ENCODE measurements around the gene GCC2. TPM values are rescaled to one million over a fixed set of nuclear protein-coding genes. Genes with fewer than 3 reads are reported as not detected.

The GCC2 gene
- total and polyA plus RNA-seq, 9 of the 15 experiments (the other 6 are each of a cell fraction or from before 2014, with no cell fraction given): 11.4 to 35.7 (median 19.9) TPM

GRCh38 chr2:108447947-108448677 is 894 bp upstream of the GCC2 start (continued):
- TF ChIP-seq CSDE1 (IDR thresholded peaks at IDR 0.05) (no peak), GATAD2A (IDR thresholded peaks at IDR 0.05) (no peak), TRIM25 (IDR thresholded peaks at IDR 0.05; ENCODE audit: borderline replicate concordance) (no peak), HMGXB4 (CRISPR knock-in tag; IDR thresholded peaks at IDR 0.05) (no peak), AFF1 (IDR thresholded peaks at IDR 0.05; ENCODE audit: low read depth in 1 of 2, partially characterized antibody in 2 of 2) (peak in 1 of 2 experiments; percentile 73), THRAP3 (IDR thresholded peaks at IDR 0.05; ENCODE audit: borderline replicate concordance) (no peak), ZNF696 (CRISPR knock-in tag; conservative IDR thresholded peaks at IDR 0.05) (no peak), ZNF79 (CRISPR knock-in tag; IDR thresholded peaks at IDR 0.05; ENCODE audit: low read depth) (no peak), MYC (IDR thresholded peaks at IDR 0.05; ENCODE audit: low read depth, low read length) (no peak), MYC (CRISPR knock-in tag; IDR thresholded peaks at IDR 0.05; ENCODE audit: borderline replicate concordance, low read depth) (no peak), MITF (IDR thresholded peaks at IDR 0.05) (no peak), DIDO1 (tag; IDR thresholded peaks at IDR 0.05; ENCODE audit: low read depth) (no peak), CLOCK (CRISPR knock-in tag; IDR thresholded peaks at IDR 0.05; ENCODE audit: borderline replicate concordance) (no peak), NFRKB (IDR thresholded peaks at IDR 0.05; ENCODE audit: low read depth) (peak; percentile 20; the same call in 1 of the 2 replicates), PURB (CRISPR knock-in tag; IDR thresholded peaks at IDR 0.05; ENCODE audit: low read depth) (no peak), NCOR1 (IDR thresholded peaks at IDR 0.05) (peak; percentile 33; the same call in 1 of the 2 replicates)
